Dendritic cell treated with granulocyte-macrophage colony-stimulating factor and Interleukin-4, amounts not matched to agents 40 ng/mL and 50 ng/mL, for 4 days (primary cell): Measurements from ENCODE around the gene PNPT1.

Experiments used
- H3K27ac Mint-ChIP-seq: one replicate; pipeline ENCODE4 v1.8.0; 2022; ENCODE audit warnings: mild to moderate bottlenecking, mixed read lengths
- H3K27me3 Mint-ChIP-seq: one replicate; pipeline ENCODE4 v1.8.0; 2022; ENCODE audit warnings: mild to moderate bottlenecking, mixed read lengths
- H3K36me3 Mint-ChIP-seq: one replicate; pipeline ENCODE4 v1.8.0; 2022; ENCODE audit warnings: low read depth, mixed read lengths
- H3K4me1 Mint-ChIP-seq: one replicate; pipeline ENCODE4 v1.8.0; 2022; ENCODE audit warnings: low read depth, mixed read lengths
- H3K4me3 Mint-ChIP-seq: one replicate; pipeline ENCODE4 v1.8.0; 2022; ENCODE audit warnings: mild to moderate bottlenecking, moderate library complexity, mixed read lengths
- H3K9me3 Mint-ChIP-seq: one replicate; pipeline ENCODE4 v1.8.0; 2022; ENCODE audit warnings: mixed read lengths
- intact Hi-C: fragments of 100-400 bp; cut with micrococcal nuclease; formaldehyde crosslinking; loops from one replicate; pipeline ENCODE4 v1.15.0; 2022

The PNPT1 gene

DNA sequence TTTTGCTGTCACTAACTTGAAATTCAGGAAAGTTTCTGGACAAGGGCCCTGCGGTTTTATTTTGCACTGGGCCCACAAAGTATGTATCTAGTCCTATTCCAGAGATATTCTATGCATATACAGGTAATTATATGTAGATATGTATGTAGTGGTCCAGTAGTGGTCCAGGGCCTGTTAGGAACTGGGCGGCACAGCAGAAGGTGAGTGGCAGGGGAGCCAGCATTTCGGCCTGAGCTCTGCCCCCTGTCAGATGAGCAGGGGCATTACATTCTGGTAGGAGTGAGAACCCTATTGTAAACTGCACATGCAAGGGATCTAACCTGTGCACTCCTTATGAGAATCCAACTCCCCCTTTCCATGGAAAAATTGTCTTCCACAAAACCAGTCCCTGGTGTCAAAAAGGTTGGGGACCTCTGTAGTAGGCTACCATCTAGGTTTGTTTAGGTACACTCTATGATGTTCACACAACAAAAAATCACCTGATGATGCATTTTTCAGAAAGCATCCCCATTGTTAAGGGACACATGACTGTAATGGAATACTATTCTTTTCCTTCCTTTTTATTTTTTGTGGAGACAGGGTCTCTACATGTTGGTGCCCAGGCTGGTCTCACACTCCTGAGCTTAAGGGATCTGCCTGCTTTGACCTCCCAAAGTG lies 73.4 kb downstream of the PNPT1 start:
- Mint-ChIP-seq H3K36me3 (peaks cover 40% of the 10 kb centered on the region), H3K27me3 (no peaks in the 10 kb centered on the region), H3K27ac (no peak overlapping the region), H3K9me3 (no peaks in the 10 kb centered on the region), H3K4me1 (peaks cover 25% of the 10 kb centered on the region), H3K4me3 (peak overlapping the region; percentile 15)
- intact Hi-C loops, result no loop called here

- H3K4me1 Mint-ChIP-seq, result peaks cover 18% of the 10 kb centered on the region
- peaks cover 45% of the 10 kb centered on the region for H3K36me3 Mint-ChIP-seq
- no peaks in the 10 kb centered on the region for H3K9me3 Mint-ChIP-seq
- intact Hi-C loops, result loop anchor here (2.0 to 5.0 kb wide), 3 partner anchors 74 to 386 kb away; partner anchors contain the start of genes CCDC88A, CLHC1, PNPT1 and RPS27A
- H3K4me3 Mint-ChIP-seq, result no peak overlapping the region
- H3K27me3 Mint-ChIP-seq, result no peaks in the 10 kb centered on the region
- no peak overlapping the region for H3K27ac Mint-ChIP-seq
These were observed 75.2 kb downstream of the PNPT1 start for GRCh38 chr2:55618275-55619055.

DNA sequence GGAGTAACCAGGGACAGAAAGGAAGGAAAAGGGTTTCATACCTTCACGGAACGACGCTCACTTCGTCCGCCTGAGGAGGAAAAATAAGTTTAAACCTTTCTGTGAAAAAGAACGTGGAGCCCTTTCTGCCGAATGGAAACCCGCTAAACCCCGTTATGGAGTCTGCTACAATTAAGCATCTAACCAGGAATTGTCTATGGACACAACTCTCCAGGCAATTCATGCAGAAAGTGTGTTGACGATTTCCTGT lies 75.7 kb downstream of the PNPT1 start:
- H3K9me3 Mint-ChIP-seq, result no peaks in the 10 kb centered on the region
- H3K27me3 Mint-ChIP-seq, result no peaks in the 10 kb centered on the region
- peaks cover 49% of the 10 kb centered on the region for H3K36me3 Mint-ChIP-seq
- H3K4me3 Mint-ChIP-seq, result no peak overlapping the region
- H3K4me1 Mint-ChIP-seq, result peaks cover 16% of the 10 kb centered on the region
- intact Hi-C loops, result loop anchor here (2.0 to 5.0 kb wide), 3 partner anchors 75 to 386 kb away; partner anchors contain the start of genes CCDC88A, CLHC1, PNPT1 and RPS27A
- H3K27ac Mint-ChIP-seq, result no peak overlapping the region

DNA sequence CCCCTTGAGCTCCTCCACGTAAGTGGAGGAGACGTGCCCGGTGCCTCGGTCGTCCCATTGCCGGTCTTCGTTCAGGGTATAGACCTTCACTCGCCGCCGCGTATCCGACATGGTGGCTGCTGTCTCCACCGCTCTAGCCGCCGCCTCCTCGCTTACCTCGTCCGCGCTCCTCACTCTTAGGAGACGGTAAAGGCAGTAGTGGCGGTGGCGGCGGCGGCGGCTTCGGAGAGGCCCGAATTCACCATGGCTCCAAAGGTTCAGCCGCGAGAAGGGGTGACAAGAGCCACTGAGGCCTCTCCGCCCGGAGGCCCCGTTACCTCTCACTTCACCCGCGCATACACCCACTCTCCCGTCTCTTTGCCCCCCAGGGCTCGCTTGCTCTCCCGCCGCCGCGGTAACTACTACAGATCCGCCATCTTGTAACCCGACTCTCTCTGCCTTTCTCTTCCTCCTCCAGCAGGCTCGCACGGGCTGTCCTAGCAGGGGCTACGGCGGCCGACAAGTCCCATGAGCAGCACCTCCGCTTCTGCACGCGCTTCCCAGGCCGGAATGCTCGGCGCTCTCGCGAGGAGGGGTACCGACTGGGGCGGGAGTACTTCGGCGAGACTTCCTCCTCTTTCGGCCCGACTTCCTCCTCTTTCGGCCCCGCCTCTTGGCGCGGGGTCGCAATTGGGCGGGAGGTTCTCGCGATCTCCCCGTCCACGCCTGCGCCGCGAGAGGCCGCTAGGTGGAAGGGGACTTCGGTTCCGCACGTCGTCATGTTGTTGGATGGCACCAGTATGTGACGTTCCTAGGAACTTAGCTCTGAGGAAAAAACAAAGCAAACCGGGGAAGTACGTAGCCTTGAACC lies 76.2 kb downstream of the PNPT1 start, which contains the start of gene PPP4R3B:
TSS of gene PPP4R3B (minus strand) at position 448 of the 850 bp plus-strand sequence. CDS start at position 111, 337 bp downstream.
- no peaks in the 10 kb centered on the region for H3K9me3 Mint-ChIP-seq
- intact Hi-C loops, result loop anchor here (2.0 to 5.0 kb wide), 3 partner anchors 75 to 385 kb away; partner anchors contain the start of genes CCDC88A, CLHC1, PNPT1 and RPS27A
- no peak within 1 kb of the TSS for H3K27ac Mint-ChIP-seq
- H3K4me1 Mint-ChIP-seq, result peaks cover 11% of the 10 kb centered on the region
- H3K27me3 Mint-ChIP-seq, result no peaks in the 10 kb centered on the region
- H3K36me3 Mint-ChIP-seq, result peaks cover 50% of the 10 kb centered on the region
- no peak within 1 kb of the TSS for H3K4me3 Mint-ChIP-seq

- no peaks in the 10 kb centered on the region for H3K27me3 Mint-ChIP-seq
- H3K9me3 Mint-ChIP-seq, result no peaks in the 10 kb centered on the region
- H3K4me1 Mint-ChIP-seq, result peaks cover 6% of the 10 kb centered on the region
These were observed 77.0 kb downstream of the PNPT1 start for GRCh38 chr2:55616551-55617174.

GRCh38 chr2:55611997-55612396 lies 81.6 kb downstream of the PNPT1 start:
- H3K36me3 Mint-ChIP-seq, result peaks cover 60% of the 10 kb centered on the region
- no peaks in the 10 kb centered on the region for H3K27me3 Mint-ChIP-seq
- no peaks in the 10 kb centered on the region for H3K9me3 Mint-ChIP-seq
- intact Hi-C loops, result no loop called here
- H3K27ac Mint-ChIP-seq, result no peak overlapping the region
- no peak overlapping the region for H3K4me3 Mint-ChIP-seq
- H3K4me1 Mint-ChIP-seq, result peaks cover 22% of the 10 kb centered on the region

More at GRCh38 chr2:55616551-55617174, 77.0 kb downstream of the PNPT1 start:
- H3K36me3 Mint-ChIP-seq, result peaks cover 50% of the 10 kb centered on the region
- H3K4me3 Mint-ChIP-seq, result no peak overlapping the region
- H3K27ac Mint-ChIP-seq, result no peak overlapping the region
- intact Hi-C loops, result loop anchor here (5.0 kb wide), 2 partner anchors 199 to 384 kb away; partner anchors contain the start of genes CCDC88A, CLHC1 and RPS27A

GRCh38 chr2:55610954-55611743 lies 82.5 kb downstream of the PNPT1 start:
- peaks cover 60% of the 10 kb centered on the region for H3K36me3 Mint-ChIP-seq
- H3K27me3 Mint-ChIP-seq, result no peaks in the 10 kb centered on the region
- H3K4me1 Mint-ChIP-seq, result peaks cover 22% of the 10 kb centered on the region
- no peaks in the 10 kb centered on the region for H3K9me3 Mint-ChIP-seq
- H3K4me3 Mint-ChIP-seq, result no peak overlapping the region
- intact Hi-C loops, result no loop called here
- H3K27ac Mint-ChIP-seq, result no peak overlapping the region

- H3K4me3 Mint-ChIP-seq, result no peak overlapping the region
- intact Hi-C loops, result no loop called here
- H3K27me3 Mint-ChIP-seq, result no peaks in the 10 kb centered on the region
- H3K36me3 Mint-ChIP-seq, result peaks cover 52% of the 10 kb centered on the region
- H3K4me1 Mint-ChIP-seq, result peaks cover 16% of the 10 kb centered on the region
- H3K27ac Mint-ChIP-seq, result no peak overlapping the region
- H3K9me3 Mint-ChIP-seq, result no peaks in the 10 kb centered on the region
These were observed 83.6 kb downstream of the PNPT1 start for GRCh38 chr2:55609938-55610578.

- no peak overlapping the region for H3K27ac Mint-ChIP-seq
- peaks cover 49% of the 10 kb centered on the region for H3K36me3 Mint-ChIP-seq
- H3K9me3 Mint-ChIP-seq, result no peaks in the 10 kb centered on the region
- H3K4me3 Mint-ChIP-seq, result no peak overlapping the region
- no peaks in the 10 kb centered on the region for H3K27me3 Mint-ChIP-seq
- intact Hi-C loops, result no loop called here
- peaks cover 16% of the 10 kb centered on the region for H3K4me1 Mint-ChIP-seq
These were observed 84.3 kb downstream of the PNPT1 start for GRCh38 chr2:55609193-55609794.

- no peak overlapping the region for H3K27ac Mint-ChIP-seq
- peaks cover 16% of the 10 kb centered on the region for H3K4me1 Mint-ChIP-seq
- no peaks in the 10 kb centered on the region for H3K9me3 Mint-ChIP-seq
- H3K36me3 Mint-ChIP-seq, result peaks cover 46% of the 10 kb centered on the region
- no peak overlapping the region for H3K4me3 Mint-ChIP-seq
- intact Hi-C loops, result no loop called here
- no peaks in the 10 kb centered on the region for H3K27me3 Mint-ChIP-seq
These were observed 85.9 kb downstream of the PNPT1 start for GRCh38 chr2:55607717-55608116.

DNA sequence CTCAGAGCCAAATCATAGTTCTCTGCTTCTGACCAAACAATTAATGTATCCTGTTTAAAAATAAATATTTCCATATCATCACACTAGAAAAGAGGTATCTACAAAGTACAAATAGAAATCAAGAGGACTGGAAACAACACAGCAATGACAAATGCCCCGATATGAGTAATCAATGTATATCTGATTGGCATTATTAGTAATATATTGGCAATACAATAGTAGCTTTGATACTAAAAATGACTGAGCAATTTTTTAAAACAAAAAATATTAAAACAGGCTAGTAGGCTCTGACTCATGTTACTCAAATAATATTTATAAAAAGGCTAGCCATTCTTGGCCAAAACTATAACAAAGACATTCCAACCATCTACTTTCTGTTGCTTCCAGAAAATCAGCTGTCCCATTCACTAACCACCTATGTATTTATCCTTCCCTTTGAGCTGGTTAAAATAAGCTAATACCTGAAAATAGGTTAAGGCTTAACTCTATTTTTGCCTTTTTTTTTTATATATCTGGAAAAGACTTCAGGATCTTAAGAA lies 89.5 kb downstream of the PNPT1 start:
- peaks cover 5% of the 10 kb centered on the region for H3K4me1 Mint-ChIP-seq
- no peaks in the 10 kb centered on the region for H3K9me3 Mint-ChIP-seq
- intact Hi-C loops, result no loop called here
- no peaks in the 10 kb centered on the region for H3K27me3 Mint-ChIP-seq
- H3K4me3 Mint-ChIP-seq, result no peak overlapping the region
- peaks cover 55% of the 10 kb centered on the region for H3K36me3 Mint-ChIP-seq
- H3K27ac Mint-ChIP-seq, result no peak overlapping the region

GRCh38 chr2:55601849-55602248 lies 91.8 kb downstream of the PNPT1 start:
- H3K36me3 Mint-ChIP-seq, result peaks cover 69% of the 10 kb centered on the region
- no peaks in the 10 kb centered on the region for H3K4me1 Mint-ChIP-seq
- intact Hi-C loops, result no loop called here
- no peaks in the 10 kb centered on the region for H3K9me3 Mint-ChIP-seq
- H3K27me3 Mint-ChIP-seq, result no peaks in the 10 kb centered on the region
- no peak overlapping the region for H3K4me3 Mint-ChIP-seq
- no peak overlapping the region for H3K27ac Mint-ChIP-seq
